ENCODE data around the gene COG6. TPM values are rescaled to one million over a fixed set of nuclear protein-coding genes. Genes with fewer than 3 reads are reported as not detected.

COG6 gene
- total and polyA plus RNA-seq, 2 of the 8 experiments (the other 6 are each of a cell fraction or from before 2014, with no cell fraction given): 8.8 to 22.3 TPM

- H3K9me3 ChIP-seq (ENCODE audit: insufficient read depth in 2 of 2, low read depth in 1 of 2, low read length in 1 of 2): no peaks in the 10 kb centered on the region
- H4K5ac ChIP-seq (ENCODE audit: insufficient read length, low read depth, low read length): no peak overlapping the region
- H3K79me1 ChIP-seq (ENCODE audit: low read depth, low read length): no peaks in the 10 kb centered on the region
- no peaks in the 10 kb centered on the region for H3K4me1 ChIP-seq (replicated peaks in 1 of 4; ENCODE audit: control insufficient read depth in 3 of 4, insufficient read depth in 4 of 4, low read length in 3 of 4)
- H4K91ac ChIP-seq (replicated peaks; ENCODE audit: insufficient read length, low read length): no peak overlapping the region
- H3K79me2 ChIP-seq (ENCODE audit: control insufficient read depth in 1 of 2, insufficient read depth in 2 of 2, low read length in 2 of 2): no peaks in the 10 kb centered on the region
- H2BK12ac ChIP-seq (ENCODE audit: low read depth, low read length): no peak overlapping the region
- no peak overlapping the region for H2BK15ac ChIP-seq (ENCODE audit: low read length)
- no peak overlapping the region for H3K4ac ChIP-seq (replicated peaks; ENCODE audit: insufficient read length, low read depth, low read length)
- H4K20me1 ChIP-seq (replicated peaks in 1 of 2; ENCODE audit: control insufficient read depth in 1 of 2, insufficient read depth in 2 of 2, low read length in 2 of 2): no peaks in the 10 kb centered on the region
- no peak overlapping the region for H3K9ac ChIP-seq (replicated peaks in 1 of 4; ENCODE audit: extremely low read depth in 1 of 4, low read depth in 3 of 4, low read length in 3 of 4)
- no peak overlapping the region for H4K8ac ChIP-seq (ENCODE audit: extremely low read depth, insufficient read depth, low read length)
- H2AK5ac ChIP-seq (ENCODE audit: low read depth, low read length): no peak overlapping the region
- H3K23ac ChIP-seq (ENCODE audit: insufficient read length): no peak overlapping the region
- no peaks in the 10 kb centered on the region for H3K36me3 ChIP-seq (ENCODE audit: control insufficient read depth in 2 of 4, insufficient read depth in 4 of 4, low read length in 3 of 4)
- H3K23me2 ChIP-seq (ENCODE audit: low read depth, low read length): no peaks in the 10 kb centered on the region
- FAIRE-seq: no peak
- H2BK20ac ChIP-seq (ENCODE audit: low read length): no peak overlapping the region
- ChIA-PET CTCF (ENCODE audit: partially characterized antibody) (no interaction called here), POLR2A (ENCODE audit: partially characterized antibody) (no interaction called here)
- H3K56ac ChIP-seq (replicated peaks; ENCODE audit: insufficient read length, low read depth, low read length): no peak overlapping the region
- no peak overlapping the region for H2AFZ ChIP-seq (ENCODE audit: low read length)
- TF ChIP-seq MAX (IDR thresholded peaks at IDR 0.05) (no peak), ASH2L (IDR thresholded peaks at IDR 0.05; ENCODE audit: low read length) (no peak), GTF2F1 (IDR thresholded peaks at IDR 0.05; ENCODE audit: borderline replicate concordance, low read depth, low read length) (no peak), TEAD4 (IDR thresholded peaks at IDR 0.05; ENCODE audit: low read depth, low read length) (no peak), NRF1 (IDR thresholded peaks at IDR 0.05; ENCODE audit: low read depth, low read length) (no peak), RNF2 (IDR thresholded peaks at IDR 0.05; ENCODE audit: borderline replicate concordance, low read depth, low read length, missing control alignments, poor library complexity, severe bottlenecking) (no peak)
- H3K4me3 ChIP-seq (ENCODE audit: extremely low read depth in 1 of 4, insufficient read depth in 2 of 4, low read depth in 3 of 4, low read length in 4 of 4): no peak overlapping the region
- no peak overlapping the region for H2BK5ac ChIP-seq (ENCODE audit: low read depth, low read length)
- H3K14ac ChIP-seq (ENCODE audit: insufficient read length): no peak overlapping the region
- no peaks in the 10 kb centered on the region for H3K27me3 ChIP-seq (replicated peaks in 1 of 4; ENCODE audit: control insufficient read depth in 3 of 4, extremely low read depth in 1 of 4, insufficient read depth in 3 of 4, low read length in 3 of 4)
- WGBS, 2 experiments (ENCODE audit: extremely low coverage in 1 of 2, insufficient coverage in 1 of 2, insufficient read length in 1 of 2, insufficient replicate concordance in 2 of 2, low coverage in 1 of 2, low lambda C conversion rate in 2 of 2, missing lambda C conversion rate in 1 of 2): 91 to 100% methylated on average over 2 to 4 of the region's 4 CpGs
- H3K4me2 ChIP-seq (ENCODE audit: insufficient read depth in 1 of 2, low read depth in 2 of 2, low read length in 2 of 2): no peak overlapping the region
- no peak overlapping the region for H3K27ac ChIP-seq (ENCODE audit: low read depth, low read length)
- no peak for DNase-seq (ENCODE audit: low read depth in 1 of 2, low spot score in 2 of 2)
- H2BK120ac ChIP-seq (replicated peaks; ENCODE audit: low read depth, low read length): no peak overlapping the region
- H3K18ac ChIP-seq (ENCODE audit: extremely low read depth, low read length): no peak overlapping the region
These were observed 9.3 kb upstream of the COG6 start for GRCh38 chr13:39646122-39646521.
